ENCODE results near the gene SELENOO. TPM values are rescaled to one million over a fixed set of nuclear protein-coding genes. Genes with fewer than 3 reads are reported as not detected.

The SELENOO gene
- total RNA-seq, 4 donors from 2014 or later: 48.7 to 101 (median 74.0) TPM

DNA sequence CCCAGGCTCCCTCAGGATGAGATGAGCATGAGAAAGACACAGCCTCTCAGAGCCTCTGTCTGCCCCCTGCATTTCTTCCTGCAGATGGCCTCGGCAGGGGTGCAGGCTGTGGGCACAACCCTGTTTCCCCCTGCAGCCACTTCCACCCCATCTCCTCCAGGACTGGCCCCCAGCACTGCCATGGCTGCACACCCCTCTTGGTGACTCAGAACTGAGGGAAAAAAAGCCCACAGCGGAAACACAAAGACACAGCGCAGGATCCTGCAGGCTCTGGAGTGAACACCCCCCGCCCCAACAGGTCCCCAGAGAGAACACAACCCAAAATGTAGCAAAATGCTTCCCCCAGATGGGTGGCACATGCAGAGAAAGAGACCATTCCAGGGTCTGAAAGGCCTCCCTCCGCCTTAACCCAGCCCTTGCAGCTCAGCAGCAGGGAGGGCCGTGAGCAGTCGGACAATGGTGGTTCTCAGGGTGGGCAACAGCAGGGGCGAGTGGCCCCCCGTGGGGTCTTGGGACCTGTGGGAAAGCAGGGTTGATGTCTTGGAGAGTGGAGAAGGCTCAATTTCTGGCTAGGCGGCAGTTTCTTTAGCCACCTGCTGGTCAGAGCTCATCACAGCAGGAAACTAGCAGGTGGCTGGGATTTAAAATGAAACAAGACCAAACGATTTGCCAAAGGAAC, 36.1 kb downstream of the SELENOO start:
- H3K27me3 ChIP-seq: no peaks in the 10 kb centered on the region
- TF ChIP-seq, protein P1, sequence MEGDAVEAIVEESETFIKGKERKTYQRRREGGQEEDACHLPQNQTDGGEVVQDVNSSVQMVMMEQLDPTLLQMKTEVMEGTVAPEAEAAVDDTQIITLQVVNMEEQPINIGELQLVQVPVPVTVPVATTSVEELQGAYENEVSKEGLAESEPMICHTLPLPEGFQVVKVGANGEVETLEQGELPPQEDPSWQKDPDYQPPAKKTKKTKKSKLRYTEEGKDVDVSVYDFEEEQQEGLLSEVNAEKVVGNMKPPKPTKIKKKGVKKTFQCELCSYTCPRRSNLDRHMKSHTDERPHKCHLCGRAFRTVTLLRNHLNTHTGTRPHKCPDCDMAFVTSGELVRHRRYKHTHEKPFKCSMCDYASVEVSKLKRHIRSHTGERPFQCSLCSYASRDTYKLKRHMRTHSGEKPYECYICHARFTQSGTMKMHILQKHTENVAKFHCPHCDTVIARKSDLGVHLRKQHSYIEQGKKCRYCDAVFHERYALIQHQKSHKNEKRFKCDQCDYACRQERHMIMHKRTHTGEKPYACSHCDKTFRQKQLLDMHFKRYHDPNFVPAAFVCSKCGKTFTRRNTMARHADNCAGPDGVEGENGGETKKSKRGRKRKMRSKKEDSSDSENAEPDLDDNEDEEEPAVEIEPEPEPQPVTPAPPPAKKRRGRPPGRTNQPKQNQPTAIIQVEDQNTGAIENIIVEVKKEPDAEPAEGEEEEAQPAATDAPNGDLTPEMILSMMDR (IDR thresholded peaks at IDR 0.05): peak in 4 of 6 experiments; percentile 29 to 46 (median 38)
- TF ChIP-seq POLR2A (IDR thresholded peaks at IDR 0.05): no peak
- H3K27ac ChIP-seq: no peak overlapping the region
- H3K4me3 ChIP-seq: no peak overlapping the region
- no peaks in the 10 kb centered on the region for H3K9me3 ChIP-seq
- DNase-seq: no peak
- H3K4me1 ChIP-seq: peaks cover 4 to 17% (median 6%) of the 10 kb centered on the region in 4 donors
- peaks cover 0 to 48% (median 0%) of the 10 kb centered on the region in 3 donors for H3K36me3 ChIP-seq

DNA sequence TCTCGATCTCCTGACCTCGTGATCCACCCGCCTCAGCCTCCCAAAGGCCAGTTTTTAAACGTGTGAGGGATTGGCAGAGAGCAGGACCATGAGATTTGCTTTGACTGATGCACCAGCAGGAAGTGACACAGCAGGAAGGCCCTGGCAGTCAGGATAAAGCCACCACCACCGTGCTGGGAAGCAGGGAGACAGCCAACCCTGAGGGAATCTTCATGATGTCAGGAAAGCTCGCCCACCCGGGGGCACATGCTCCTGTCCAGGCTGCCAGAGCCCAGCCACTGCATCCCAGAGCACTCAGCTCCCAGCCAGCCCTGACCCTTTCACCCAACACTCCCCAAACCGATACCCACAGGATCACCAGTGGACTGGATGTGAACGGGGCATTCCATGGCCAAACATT, 37.9 kb downstream of the SELENOO start:
- peaks cover 4 to 36% (median 19%) of the 10 kb centered on the region in 4 donors for H3K4me1 ChIP-seq
- no peak overlapping the region for H3K4me3 ChIP-seq
- TF ChIP-seq POLR2A (IDR thresholded peaks at IDR 0.05): no peak
- TF ChIP-seq, protein P1 (IDR thresholded peaks at IDR 0.05): no peak
- H3K27ac ChIP-seq: no peak overlapping the region
- DNase-seq: no peak
- no peaks in the 10 kb centered on the region for H3K9me3 ChIP-seq
- no peaks in the 10 kb centered on the region for H3K27me3 ChIP-seq
- peaks cover 0 to 35% (median 0%) of the 10 kb centered on the region in 3 donors for H3K36me3 ChIP-seq

DNA sequence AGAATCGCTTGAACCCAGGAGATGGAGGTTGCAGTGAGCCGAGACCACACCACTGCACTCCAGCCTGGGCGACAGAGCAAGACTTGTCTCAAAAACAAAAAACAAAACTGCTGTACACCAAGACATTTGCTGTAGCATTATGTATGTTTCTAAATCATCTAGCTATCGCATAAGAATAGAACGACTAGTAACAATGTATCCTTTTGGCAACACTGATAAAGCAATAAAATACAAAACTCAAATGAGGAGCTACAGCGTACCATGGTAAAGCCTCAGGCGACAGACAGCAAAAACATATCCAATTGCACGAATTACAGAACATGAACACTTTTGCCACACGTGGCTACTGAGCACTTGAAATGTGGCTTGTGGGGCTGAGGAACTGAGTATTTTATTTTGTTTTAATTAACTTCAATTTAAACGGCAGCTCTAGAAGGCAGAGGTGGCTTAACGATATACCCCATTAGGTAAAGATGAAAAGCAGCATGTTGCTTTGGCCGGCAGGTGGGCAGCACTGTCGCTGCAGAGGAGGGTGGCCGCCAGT, 41.7 kb downstream of the SELENOO start:
- peaks cover 4 to 53% (median 28%) of the 10 kb centered on the region in 4 donors for H3K4me1 ChIP-seq
- H3K27ac ChIP-seq: no peak overlapping the region
- no peaks in the 10 kb centered on the region for H3K27me3 ChIP-seq
- H3K36me3 ChIP-seq: peaks cover 0 to 28% (median 0%) of the 10 kb centered on the region in 3 donors
- no peak for TF ChIP-seq POLR2A (IDR thresholded peaks at IDR 0.05)
- TF ChIP-seq, protein P1 (IDR thresholded peaks at IDR 0.05): no peak
- peak overlapping the region; percentile 77 to 89 (median 88) for H3K4me3 ChIP-seq
- no peaks in the 10 kb centered on the region for H3K9me3 ChIP-seq
- DNase-seq: no peak

DNA sequence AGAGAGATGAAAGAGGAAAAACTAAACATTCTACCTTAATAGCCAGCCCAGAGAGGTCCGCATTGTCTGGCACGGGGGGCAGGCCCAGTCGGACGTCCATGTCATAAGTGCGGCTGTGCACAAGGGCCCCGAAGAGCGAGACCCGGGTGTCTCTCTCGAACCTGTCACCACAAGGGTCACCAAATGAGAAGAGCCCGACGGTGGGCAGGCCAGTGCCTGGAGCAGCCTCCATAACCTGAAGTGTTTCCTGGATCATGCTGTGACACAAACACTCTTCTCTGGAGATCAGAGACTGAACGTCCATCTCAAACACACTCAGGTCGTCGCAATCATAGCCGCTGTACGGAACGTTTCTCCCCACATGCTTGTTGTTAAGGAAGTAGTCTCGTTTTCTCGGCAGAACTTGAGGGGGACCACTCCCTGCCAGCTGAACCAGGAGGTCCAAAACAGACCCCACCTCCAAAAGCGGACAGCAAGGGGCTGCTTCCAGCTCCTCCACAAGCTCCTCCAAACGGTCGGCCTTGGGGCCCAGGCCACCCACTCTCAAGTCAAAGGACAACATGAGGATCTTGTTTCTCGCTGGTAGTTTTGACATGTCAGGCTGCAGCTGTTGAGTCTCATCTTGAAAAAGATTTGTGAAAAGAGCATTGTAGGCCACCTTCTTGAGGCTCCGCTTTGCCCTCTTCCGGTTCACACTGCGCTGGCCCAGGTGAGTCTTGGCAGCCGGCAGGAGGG, 43.0 kb downstream of the SELENOO start:
- TF ChIP-seq, protein P1 (IDR thresholded peaks at IDR 0.05): no peak
- TF ChIP-seq POLR2A (IDR thresholded peaks at IDR 0.05): no peak
- no peaks in the 10 kb centered on the region for H3K9me3 ChIP-seq
- H3K4me3 ChIP-seq: peak overlapping the region; percentile 77 to 89 (median 88)
- H3K27me3 ChIP-seq: no peaks in the 10 kb centered on the region
- H3K27ac ChIP-seq: peak overlapping the region; percentile 94 to 98 (median 95)
- H3K4me1 ChIP-seq: peaks cover 4 to 66% (median 30%) of the 10 kb centered on the region in 4 donors
- peaks cover 0 to 26% (median 0%) of the 10 kb centered on the region in 3 donors for H3K36me3 ChIP-seq
- DNase-seq: no peak

DNA sequence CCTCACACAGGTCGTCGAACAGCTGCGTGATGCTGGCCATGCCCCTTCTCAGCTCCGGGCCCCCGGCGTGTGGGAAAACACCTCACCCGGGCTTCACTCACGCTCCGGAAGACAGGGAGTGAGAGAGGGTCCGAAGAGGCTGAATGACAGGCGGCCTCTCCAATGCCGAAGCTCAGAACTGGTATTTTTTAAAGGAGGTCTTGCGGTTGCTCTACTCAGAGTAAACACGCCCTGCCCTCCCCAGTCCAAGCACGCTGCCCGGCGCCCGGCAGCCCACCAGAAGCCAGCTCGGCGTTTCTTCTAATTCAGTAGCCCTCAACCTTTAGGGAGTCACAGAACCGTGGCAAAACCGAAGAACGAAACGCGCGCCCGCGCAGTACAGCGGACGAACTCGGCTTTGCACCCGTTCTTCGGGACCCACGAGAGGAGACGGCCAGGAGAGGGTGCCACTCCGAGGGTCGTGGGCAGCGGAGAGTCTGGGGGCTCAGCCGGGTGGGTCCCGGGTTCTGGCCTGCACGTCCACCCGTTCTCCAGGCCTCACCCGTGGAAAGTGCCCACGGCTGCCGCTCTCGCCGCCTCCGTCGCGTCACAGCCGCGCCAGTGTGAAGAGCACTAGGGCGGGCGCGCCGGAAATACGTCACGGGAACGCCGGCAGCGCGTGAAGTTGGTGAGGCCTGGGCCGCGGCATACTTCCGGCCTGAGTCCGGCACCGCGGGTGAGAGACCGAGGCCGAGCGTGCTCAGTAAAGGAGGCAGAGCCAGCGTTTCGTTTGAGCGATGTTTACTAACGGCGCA, 43.8 kb downstream of the SELENOO start, which contains the start of gene TUBGCP6:
TUBGCP6 (minus strand) TSS at position 604 of the 794 bp plus-strand sequence; CDS start at position 40, 564 bp downstream.
- Histone ChIP-seq H3K4me3 (peak within 1 kb of the TSS; percentile 77 to 89 (median 88)), H3K27me3 (no peaks in the 10 kb centered on the region), H3K36me3 (peaks cover 0 to 18% (median 0%) of the 10 kb centered on the region in 3 donors), H3K4me1 (peaks cover 5 to 74% (median 34%) of the 10 kb centered on the region in 4 donors), H3K9me3 (no peaks in the 10 kb centered on the region), H3K27ac (peak within 1 kb of the TSS; percentile 94 to 98 (median 95))
- peak; percentile 95 to 98 (median 97) for DNase-seq
- TF ChIP-seq, protein P1 (IDR thresholded peaks at IDR 0.05): peak in 5 of 6 experiments; percentile 1 to 56 (median 45)
- TF ChIP-seq POLR2A (IDR thresholded peaks at IDR 0.05): peak; percentile 77

All from Peyer's patch (tissue), 4 donors.